Prostate gland (tissue), 2 donors: Measurements from ENCODE around the gene BRCA1. TPM values are rescaled to one million over a fixed set of nuclear protein-coding genes. Genes with fewer than 3 reads are reported as not detected.
A peak's percentile ranks its signal among the peaks of the same experiment; 100 is the strongest.

ENCODE experiments used
- DNase-seq: peaks from one replicate; pipeline ENCODE4 v3.0.0-alpha.2; 2019; ENCODE audit warnings: low spot score
- H3K27ac ChIP-seq, 2 donors: fragments of 200-600 bp; sonication (generic); 2 replicates each; pipeline ENCODE4 v1.5.1; 2017 to 2019
- H3K27me3 ChIP-seq: fragments of 200-600 bp; sonication (generic); replicated peaks from 2 replicates; pipeline ENCODE4 v1.5.1; 2019; ENCODE audit not compliant: insufficient read depth
- H3K36me3 ChIP-seq, 2 donors: fragments of 200-600 bp; sonication (generic); 1 replicate in 1 of 2; 2 replicates in 1 of 2; pipeline versions ENCODE4 v1.5.1 to v1.8.1; 2017 to 2019
- H3K4me1 ChIP-seq: fragments of 200-600 bp; sonication (generic); replicated peaks from 2 replicates; pipeline ENCODE4 v1.5.1; 2019
- H3K4me3 ChIP-seq, 2 donors: fragments of 200-600 bp; sonication (generic); 2 replicates each; pipeline ENCODE4 v1.5.1; 2017 to 2019
- H3K9me3 ChIP-seq: fragments of 200-600 bp; sonication (generic); 2 replicates; pipeline ENCODE4 v1.5.1; 2017
- POLR2A ChIP-seq: fragments of 450-650 bp; IDR thresholded peaks from one replicate; pipeline ENCODE4 v1.6.1; 2016; ENCODE audit warnings: antibody characterized with exemption, mild to moderate bottlenecking
- POLR2AphosphoS5 ChIP-seq: sonication (generic); formaldehyde crosslinking; IDR thresholded peaks from one replicate; pipeline ENCODE4 v1.6.1; 2017; ENCODE audit warnings: antibody characterized with exemption
- WGBS: methylation state at CpG from one replicate; pipeline ENCODE4 v1.1.5; 2018; 5-methylcytosine and 5-hydroxymethylcytosine counted together
- intact Hi-C: fragments of 100-400 bp; cut with DNase I; formaldehyde crosslinking; loops from one replicate; pipeline ENCODE4 v1.14.2; 2022
- total RNA-seq, 2 donors: library from RNA; depleted of rRNA; stranded (reverse); fragments of >200 nt; gene quantifications; one replicate each; pipeline ENCODE4 v1.1.0, GENCODE V29; 2016
- TF ChIP-seq, protein P1 (sequence below), 4 experiments: fragments of 200-600 bp in 2 of 4; fragments of 450-650 bp in 2 of 4; sonication (generic) in 2 of 4; IDR thresholded peaks; 1 replicate in 3 of 4; 2 replicates in 1 of 4; pipeline ENCODE4 v1.5.1; 2016 to 2019; ENCODE audit warnings: antibody characterized with exemption in 4 of 4, mild to moderate bottlenecking in 2 of 4, moderate library complexity in 2 of 4

BRCA1 gene
- total RNA-seq, 2 donors from 2014 or later, result 9.1 to 12.8 TPM

DNA sequence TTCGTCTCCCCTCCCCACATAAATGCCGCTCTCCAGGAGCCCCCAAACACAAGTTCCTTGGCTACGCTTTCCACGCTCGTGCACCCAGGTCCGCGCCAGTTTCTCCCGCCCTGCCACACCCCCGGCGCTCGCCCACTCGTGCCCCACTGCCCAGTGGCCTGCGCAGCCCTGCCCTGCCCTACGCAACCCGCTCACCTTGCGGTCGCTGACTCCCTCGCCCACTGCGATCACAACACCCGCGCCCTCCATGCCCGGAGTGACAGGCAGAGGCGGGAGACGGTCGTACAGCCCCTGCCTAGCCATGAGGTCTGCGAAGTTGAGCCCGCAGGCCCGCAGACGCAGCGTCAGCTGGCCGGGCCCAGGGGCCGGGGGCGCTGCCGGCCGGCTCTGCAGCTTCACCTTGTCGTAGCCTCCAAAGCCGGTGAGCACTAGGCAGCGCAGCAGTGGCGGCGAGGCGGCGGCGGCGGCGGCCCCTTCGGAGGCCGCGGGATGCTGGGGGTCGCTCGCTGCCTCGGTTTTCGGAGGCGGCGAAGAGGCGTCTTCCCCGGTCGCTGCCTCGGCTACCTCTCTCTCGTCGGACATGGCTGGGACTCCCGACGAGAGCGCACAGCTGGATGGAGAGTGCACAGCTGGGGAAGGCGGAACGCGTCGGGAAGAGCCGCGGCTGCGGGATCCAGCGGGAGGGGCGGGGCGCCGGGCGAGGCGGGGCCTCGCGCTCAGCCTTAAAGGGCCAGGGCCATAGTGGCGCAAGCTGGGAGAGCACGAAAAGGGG is 103.2 kb downstream of the BRCA1 start, which contains the start of gene VAT1:
VAT1 (minus strand) TSS at position 645 of the 772 bp plus-strand sequence; CDS start at position 582, 63 bp downstream.
- peak; percentile 74 for DNase-seq
- Histone ChIP-seq H3K4me3 (peak within 1 kb of the TSS; percentile 75 to 91), H3K27ac (peak within 1 kb of the TSS; percentile 80 to 85), H3K27me3 (no peaks in the 10 kb centered on the region), H3K4me1 (peaks cover 5% of the 10 kb centered on the region), H3K36me3 (no peaks in the 10 kb centered on the region), H3K9me3 (no peaks in the 10 kb centered on the region)
- intact Hi-C loops, result loop anchor here (5.0 kb wide), 1 partner anchor 105 kb away; the partner anchor contains the start of gene BRCA1
- TF ChIP-seq POLR2AphosphoS5 (peak; percentile 58), POLR2A (peak; percentile 77)
- TF ChIP-seq, protein P1, sequence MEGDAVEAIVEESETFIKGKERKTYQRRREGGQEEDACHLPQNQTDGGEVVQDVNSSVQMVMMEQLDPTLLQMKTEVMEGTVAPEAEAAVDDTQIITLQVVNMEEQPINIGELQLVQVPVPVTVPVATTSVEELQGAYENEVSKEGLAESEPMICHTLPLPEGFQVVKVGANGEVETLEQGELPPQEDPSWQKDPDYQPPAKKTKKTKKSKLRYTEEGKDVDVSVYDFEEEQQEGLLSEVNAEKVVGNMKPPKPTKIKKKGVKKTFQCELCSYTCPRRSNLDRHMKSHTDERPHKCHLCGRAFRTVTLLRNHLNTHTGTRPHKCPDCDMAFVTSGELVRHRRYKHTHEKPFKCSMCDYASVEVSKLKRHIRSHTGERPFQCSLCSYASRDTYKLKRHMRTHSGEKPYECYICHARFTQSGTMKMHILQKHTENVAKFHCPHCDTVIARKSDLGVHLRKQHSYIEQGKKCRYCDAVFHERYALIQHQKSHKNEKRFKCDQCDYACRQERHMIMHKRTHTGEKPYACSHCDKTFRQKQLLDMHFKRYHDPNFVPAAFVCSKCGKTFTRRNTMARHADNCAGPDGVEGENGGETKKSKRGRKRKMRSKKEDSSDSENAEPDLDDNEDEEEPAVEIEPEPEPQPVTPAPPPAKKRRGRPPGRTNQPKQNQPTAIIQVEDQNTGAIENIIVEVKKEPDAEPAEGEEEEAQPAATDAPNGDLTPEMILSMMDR (IDR thresholded peaks at IDR 0.05), result no peak
- under 1% methylated on average over 70 of the region's 80 CpGs for WGBS

DNA sequence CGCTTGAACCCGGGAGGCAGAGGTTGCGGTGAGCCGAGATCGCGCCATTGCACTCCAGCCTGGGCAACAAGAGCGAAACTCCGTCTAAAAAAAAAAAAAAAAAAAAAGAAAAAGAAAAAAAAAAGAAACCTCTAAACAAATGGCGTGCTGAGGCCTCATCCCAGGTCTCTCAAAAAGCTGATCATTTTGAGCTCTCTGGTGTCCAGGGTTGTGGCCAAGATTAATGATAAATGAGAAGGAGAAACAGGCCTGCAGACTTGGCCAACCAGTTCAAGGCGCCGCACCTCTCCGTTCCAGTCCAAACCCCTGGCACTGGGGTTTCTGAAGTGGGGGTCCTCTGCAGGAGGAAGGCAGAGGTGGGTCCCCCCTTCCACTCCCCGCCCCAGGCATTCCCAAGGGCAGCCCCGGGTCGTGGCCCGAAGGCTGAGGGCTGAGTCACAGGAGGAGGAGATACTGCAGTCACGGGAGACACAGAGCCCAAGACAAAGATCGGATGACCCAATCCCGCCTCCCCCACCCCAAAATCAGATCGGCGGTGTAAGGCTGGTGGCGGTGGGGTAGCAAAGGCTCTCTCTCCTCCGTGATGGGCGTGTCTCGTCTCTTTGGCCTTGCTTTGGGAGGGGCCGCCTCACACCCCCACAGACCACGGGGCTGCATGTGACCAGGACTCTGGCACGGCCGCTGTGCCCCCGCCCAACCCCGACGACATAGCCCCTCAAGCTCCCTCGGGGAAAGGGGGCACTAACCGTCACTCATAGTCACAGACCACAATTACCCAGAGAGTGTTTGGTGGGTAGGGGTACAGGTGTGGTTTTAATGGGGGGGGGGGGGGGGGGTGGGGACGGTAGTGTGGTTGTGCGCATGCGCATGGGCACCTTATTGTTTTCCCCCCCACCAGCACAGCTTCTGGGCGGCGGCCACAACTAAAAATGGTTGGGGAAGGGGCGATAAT is 104.1 kb downstream of the BRCA1 start:
- intact Hi-C loops, result loop anchor here (5.0 kb wide), 1 partner anchor 106 kb away; the partner anchor contains the start of gene BRCA1
- WGBS, result 23% methylated on average over 40 of the region's 40 CpGs
- peak overlapping the region; percentile 80 to 85 for H3K27ac ChIP-seq
- no peaks in the 10 kb centered on the region for H3K36me3 ChIP-seq
- peak overlapping the region; percentile 75 to 91 for H3K4me3 ChIP-seq
- H3K4me1 ChIP-seq, result peaks cover 5% of the 10 kb centered on the region
- TF ChIP-seq POLR2AphosphoS5 (peak; percentile 17), POLR2A (peak; percentile 38)
- TF ChIP-seq, protein P1 (IDR thresholded peaks at IDR 0.05), result no peak
- H3K27me3 ChIP-seq, result no peaks in the 10 kb centered on the region
- DNase-seq, result peak; percentile 46
- no peaks in the 10 kb centered on the region for H3K9me3 ChIP-seq

DNA sequence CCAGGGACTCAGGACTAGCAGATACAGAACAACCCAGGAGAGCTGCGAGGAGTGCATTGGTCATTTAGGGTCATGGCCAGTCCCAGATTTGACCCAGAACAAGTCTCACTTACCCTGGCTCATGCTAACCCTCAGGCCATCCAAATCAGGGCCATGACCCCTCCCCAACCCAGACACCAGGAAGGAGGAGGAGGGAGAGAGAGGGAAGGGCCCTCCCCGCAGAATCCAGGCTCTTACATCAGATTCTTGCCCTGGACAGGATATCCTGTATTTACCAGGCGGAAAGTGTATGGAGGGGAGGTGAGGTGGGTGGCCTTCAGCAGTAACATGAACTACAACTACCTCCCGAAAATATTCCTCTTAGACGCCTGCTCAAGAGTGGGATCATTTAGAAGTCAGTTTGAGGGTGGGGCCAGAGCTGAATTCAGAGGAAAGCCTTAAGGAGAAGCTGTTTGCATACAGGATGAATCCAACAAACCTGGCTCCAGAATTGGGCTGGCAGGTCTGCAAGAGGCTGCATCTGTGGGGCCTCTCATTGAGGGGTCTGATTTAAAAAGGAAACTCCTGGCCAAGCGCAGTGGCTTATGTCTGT is 105.0 kb downstream of the BRCA1 start:
- TF ChIP-seq POLR2A (no peak), POLR2AphosphoS5 (no peak)
- TF ChIP-seq, protein P1 (IDR thresholded peaks at IDR 0.05), result no peak
- Histone ChIP-seq H3K4me1 (peaks cover 5% of the 10 kb centered on the region), H3K27ac (peak overlapping the region; percentile 2 to 26), H3K9me3 (no peaks in the 10 kb centered on the region), H3K4me3 (no peak overlapping the region), H3K27me3 (no peaks in the 10 kb centered on the region), H3K36me3 (no peaks in the 10 kb centered on the region)
- intact Hi-C loops, result loop anchor here (5.0 kb wide), 1 partner anchor 107 kb away; the partner anchor contains the start of gene BRCA1
- 66% methylated on average over 6 of the region's 6 CpGs for WGBS
- no peak for DNase-seq

DNA sequence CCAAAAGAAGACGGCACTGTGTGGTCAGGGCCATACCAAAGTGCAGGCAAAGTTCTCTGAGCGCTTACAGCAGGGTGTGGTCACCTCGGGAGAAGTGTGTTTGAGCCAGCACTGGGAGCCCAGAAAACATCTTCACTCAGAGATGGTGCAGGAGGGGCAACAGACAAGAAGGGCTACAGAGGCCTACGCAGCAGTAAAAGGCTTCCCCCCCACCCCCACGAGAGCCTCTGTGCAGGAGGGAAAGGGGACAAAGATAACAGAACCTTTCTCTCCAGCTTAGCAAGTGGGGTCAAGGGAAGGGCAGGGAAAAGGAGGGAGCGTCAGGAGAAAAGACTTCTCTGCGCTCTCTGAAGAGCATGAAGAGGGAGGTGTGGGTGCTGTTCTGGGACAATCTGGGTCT is 105.7 kb downstream of the BRCA1 start:
- no peaks in the 10 kb centered on the region for H3K36me3 ChIP-seq
- TF ChIP-seq, protein P1 (IDR thresholded peaks at IDR 0.05), result no peak
- TF ChIP-seq POLR2AphosphoS5, result no peak
- no peak for TF ChIP-seq POLR2A
- no peaks in the 10 kb centered on the region for H3K9me3 ChIP-seq
- no peak for DNase-seq
- 57% methylated on average over 7 of the region's 7 CpGs for whole genome bisulfite sequencing
- H3K4me3 ChIP-seq, result no peak overlapping the region
- peak overlapping the region; percentile 2 to 26 for H3K27ac ChIP-seq
- intact Hi-C loops, result no loop called here
- no peaks in the 10 kb centered on the region for H3K27me3 ChIP-seq
- peaks cover 5% of the 10 kb centered on the region for H3K4me1 ChIP-seq
